Hepatocyte (in vitro differentiated cells): Measurements from ENCODE around the gene GRHL1. TPM values are rescaled to one million over a fixed set of nuclear protein-coding genes. Genes with fewer than 3 reads are reported as not detected.
"Not testable (repeated sequence)": the region's sequence is repeated elsewhere in the genome, so short reads cannot be mapped to it uniquely, and the experiment has no call there.

Experiments used
- DNase-seq: peaks from one replicate; pipeline ENCODE4 v3.0.0-alpha.2; 2016; ENCODE audit warnings: low spot score
- H2AFZ ChIP-seq: fragments of 200-600 bp; sonication (generic); 2 replicates; pipeline ENCODE4 v1.6.0; 2016; ENCODE audit warnings: antibody characterized with exemption, mild to moderate bottlenecking
- H3K27ac ChIP-seq: fragments of 200-600 bp; sonication (generic); 2 replicates; pipeline ENCODE4 v1.5.1; 2016; ENCODE audit warnings: mild to moderate bottlenecking
- H3K27me3 ChIP-seq: fragments of 200-600 bp; sonication (generic); 2 replicates; pipeline ENCODE4 v1.6.1; 2016
- H3K36me3 ChIP-seq: fragments of 200-600 bp; sonication (generic); replicated peaks from 2 replicates; pipeline ENCODE4 v1.5.1; 2016; ENCODE audit warnings: low read depth; ENCODE audit not compliant: insufficient read depth
- H3K4me1 ChIP-seq: fragments of 200-600 bp; sonication (generic); 2 replicates; pipeline ENCODE4 v1.5.1; 2016; ENCODE audit warnings: mild to moderate bottlenecking, moderate library complexity; ENCODE audit not compliant: insufficient read depth
- H3K4me2 ChIP-seq: fragments of 200-600 bp; sonication (generic); 2 replicates; pipeline ENCODE4 v1.6.0; 2016
- H3K4me3 ChIP-seq: fragments of 200-600 bp; sonication (generic); 2 replicates; pipeline ENCODE4 v1.5.1; 2016; ENCODE audit warnings: mild to moderate bottlenecking
- H3K79me2 ChIP-seq: fragments of 200-600 bp; sonication (generic); 2 replicates; pipeline ENCODE4 v1.6.0; 2017; ENCODE audit warnings: mild to moderate bottlenecking
- H3K9me2 ChIP-seq: fragments of 200-600 bp; sonication (generic); replicated peaks from 2 replicates; pipeline ENCODE4 v1.6.0; 2017; ENCODE audit warnings: mild to moderate bottlenecking; ENCODE audit not compliant: insufficient read depth
- H3K9me3 ChIP-seq: fragments of 200-600 bp; sonication (generic); 2 replicates; pipeline ENCODE4 v1.5.1; 2016; ENCODE audit warnings: low read depth, mild to moderate bottlenecking
- H4K20me1 ChIP-seq: fragments of 200-600 bp; sonication (generic); 2 replicates; pipeline ENCODE4 v1.6.0; 2016; ENCODE audit warnings: mild to moderate bottlenecking; ENCODE audit not compliant: insufficient read depth, poor library complexity, severe bottlenecking
- CTCF ChIP-seq: fragments of 200-600 bp; sonication (generic); IDR thresholded peaks from 2 replicates; pipeline ENCODE4 v1.5.1; 2016; ENCODE audit warnings: antibody characterized with exemption, mild to moderate bottlenecking; ENCODE audit not compliant: poor library complexity
- EZH2 ChIP-seq: fragments of 200-600 bp; sonication (generic); IDR thresholded peaks from 2 replicates; pipeline ENCODE4 v1.6.1; 2016; ENCODE audit warnings: antibody characterized with exemption, mild to moderate bottlenecking, borderline replicate concordance
- EZH2phosphoT487 ChIP-seq: fragments of 200-600 bp; sonication (generic); IDR thresholded peaks from one replicate; pipeline ENCODE4 v1.6.1; 2018; ENCODE audit warnings: antibody characterized with exemption, mild to moderate bottlenecking, low read depth, moderate library complexity; ENCODE audit not compliant: unreplicated experiment, severe bottlenecking
- WGBS: methylation state at CpG from one replicate; pipeline ENCODE4 v1.1.6; 2016; ENCODE audit warnings: low lambda C conversion rate; ENCODE audit errors: missing lambda C conversion rate; 5-methylcytosine and 5-hydroxymethylcytosine counted together
- polyA plus RNA-seq: library from polyadenylated mRNA; unstranded; fragments of >200 nt; fragmentation: Nextera tagmentation; extraction: Ambion mirVana; gene quantifications from 2 replicates; pipeline ENCODE4 v1.2.1, GENCODE V29; 2016
- total RNA-seq: library from RNA; depleted of rRNA; stranded (reverse); fragments of >200 nt; gene quantifications from 2 replicates; pipeline ENCODE4 v1.2.3, GENCODE V29; 2014

GRHL1 gene
- total and polyA plus RNA-seq, 2 experiments from 2014 or later = 4.0 to 10.9 TPM

DNA sequence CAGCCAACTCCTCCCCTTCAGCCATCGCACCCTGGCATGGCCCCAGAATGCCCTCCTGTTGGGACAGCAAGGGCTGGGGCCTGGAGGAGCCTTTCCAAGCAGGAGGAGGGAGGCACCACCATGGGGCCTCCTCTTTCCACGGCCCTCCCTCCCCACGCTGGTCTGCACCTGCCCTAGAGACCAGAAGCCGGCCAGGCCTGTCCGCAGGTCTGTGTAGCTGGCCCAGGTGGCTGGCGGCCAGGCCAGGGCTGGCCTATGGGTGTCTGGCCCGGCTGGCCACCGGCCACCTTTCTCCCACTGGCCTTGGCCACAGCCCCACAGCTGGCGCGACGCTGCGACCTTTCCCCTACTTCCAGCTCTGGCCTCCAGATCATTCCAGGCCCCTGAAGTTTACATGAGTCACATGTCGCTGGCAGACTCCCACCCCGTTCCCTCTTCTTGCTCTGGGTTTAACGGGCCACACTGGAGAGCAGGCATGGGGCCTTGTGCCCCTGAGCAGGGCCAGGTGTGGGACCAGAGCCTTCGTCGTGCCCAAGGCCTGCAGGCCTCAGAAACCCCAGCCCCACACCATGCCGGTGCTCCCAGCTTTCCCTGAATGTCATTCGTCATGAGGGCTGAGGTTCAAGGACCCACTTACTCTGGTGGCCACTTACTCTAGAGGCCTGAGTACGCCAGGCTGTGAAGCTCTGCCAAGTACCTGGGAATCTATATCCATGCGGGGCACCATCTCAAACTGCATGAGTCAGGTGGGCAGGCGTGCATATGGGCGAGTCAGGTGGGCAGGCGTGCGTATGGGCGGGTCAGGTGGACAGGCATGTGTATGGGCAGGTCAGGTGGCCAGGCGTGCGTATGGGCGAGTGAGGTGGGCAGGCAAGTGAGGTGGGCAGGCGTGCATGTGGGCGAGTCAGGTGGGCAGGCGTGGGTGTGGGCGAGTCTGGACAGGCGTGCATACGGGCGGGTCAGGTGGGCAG lies 58.6 kb downstream of the GRHL1 start:
- H3K9me2 ChIP-seq = no peaks in the 10 kb centered on the region
- no peak overlapping the region for H3K4me2 ChIP-seq
- no peaks in the 10 kb centered on the region for H3K36me3 ChIP-seq
- no peaks in the 10 kb centered on the region for H3K9me3 ChIP-seq
- H3K27me3 ChIP-seq = no peaks in the 10 kb centered on the region
- H2AFZ ChIP-seq = no peak overlapping the region
- no peak for DNase-seq
- H4K20me1 ChIP-seq = no peaks in the 10 kb centered on the region
- H3K79me2 ChIP-seq = no peaks in the 10 kb centered on the region
- TF ChIP-seq CTCF (no peak), EZH2phosphoT487 (no peak), EZH2 (no peak)
- H3K27ac ChIP-seq = no peak overlapping the region
- WGBS = 86% methylated on average over 33 of the region's 36 CpGs
- H3K4me1 ChIP-seq = peaks cover 12% of the 10 kb centered on the region
- H3K4me3 ChIP-seq = no peak overlapping the region

DNA sequence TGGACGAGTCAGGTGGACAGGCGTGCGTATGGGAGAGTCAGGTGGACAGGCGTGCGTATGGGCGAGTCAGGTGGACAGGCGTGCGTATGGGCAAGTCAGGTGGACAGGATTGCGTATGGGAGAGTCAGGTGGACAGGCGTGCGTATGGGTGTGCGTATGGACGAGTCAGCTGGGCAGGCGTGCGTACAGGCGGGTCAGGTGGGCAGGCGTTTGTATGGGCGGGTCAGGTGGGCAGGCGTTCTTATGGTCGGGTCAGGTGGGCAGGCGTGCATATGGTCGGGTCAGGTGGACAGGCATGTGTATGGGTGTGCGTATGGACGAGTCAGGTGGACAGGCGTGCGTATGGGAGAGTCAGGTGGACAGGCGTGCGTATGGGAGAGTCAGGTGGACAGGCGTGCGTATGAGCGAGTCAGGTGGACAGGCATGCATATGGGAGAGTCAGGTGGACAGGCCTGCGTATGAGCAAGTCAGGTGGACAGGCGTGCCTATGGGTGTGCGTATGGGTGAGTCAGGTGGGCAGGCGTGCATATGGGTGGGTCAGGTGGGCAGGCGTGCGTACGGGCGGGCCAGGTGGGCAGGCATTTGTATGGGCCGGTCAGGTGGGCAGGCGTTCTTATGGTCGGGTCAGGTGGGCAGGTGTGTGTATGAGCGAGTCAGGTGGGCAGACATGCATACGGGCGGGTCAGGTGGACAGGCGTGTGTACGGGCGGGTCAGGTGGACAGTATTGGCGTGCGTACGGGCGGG lies 59.5 kb downstream of the GRHL1 start:
- not testable (repeated sequence) for H3K79me2 ChIP-seq, H2AFZ ChIP-seq, H3K36me3 ChIP-seq, H3K27ac ChIP-seq, H3K9me2 ChIP-seq, H4K20me1 ChIP-seq, H3K27me3 ChIP-seq, H3K4me3 ChIP-seq, DNase-seq, H3K4me2 ChIP-seq, H3K9me3 ChIP-seq
- 98% methylated on average over 47 of the region's 52 CpGs for WGBS
- H3K4me1 ChIP-seq = peaks cover 12% of the 10 kb centered on the region

GRCh38 chr2:10011606-10012325 lies 60.3 kb downstream of the GRHL1 start:
- not testable (repeated sequence) for H3K9me2 ChIP-seq, H3K36me3 ChIP-seq, H4K20me1 ChIP-seq, H3K79me2 ChIP-seq, H3K4me2 ChIP-seq, H3K27me3 ChIP-seq, H2AFZ ChIP-seq, H3K9me3 ChIP-seq, H3K27ac ChIP-seq, H3K4me3 ChIP-seq, DNase-seq
- 99% methylated on average over 43 of the region's 61 CpGs for WGBS
- peaks cover 12% of the 10 kb centered on the region for H3K4me1 ChIP-seq

- not testable (repeated sequence) for H3K9me3 ChIP-seq, H2AFZ ChIP-seq, H3K27me3 ChIP-seq, H3K36me3 ChIP-seq, H3K4me2 ChIP-seq, H3K27ac ChIP-seq, H3K4me3 ChIP-seq, H3K79me2 ChIP-seq, H3K4me1 ChIP-seq, H3K9me2 ChIP-seq, DNase-seq, H4K20me1 ChIP-seq
- 97% methylated on average over 34 of the region's 37 CpGs for WGBS
These were observed 61.0 kb downstream of the GRHL1 start for GRCh38 chr2:10012366-10012962.
